AG04450 (cell line): ENCODE results near the gene CRYL1. TPM values are rescaled to one million over a fixed set of nuclear protein-coding genes. Genes with fewer than 3 reads are reported as not detected.

Source experiments
- CTCF ChIA-PET: fragments of 300-600, 350-600 bp; formaldehyde crosslinking; extraction: SDS; loops from one replicate; lab custom pipeline; 2022; ENCODE audit warnings: antibody characterized with exemption, inconsistent platforms; lab: Charles Lee
- POLR2A ChIA-PET: fragments of 350-600 bp; formaldehyde crosslinking; extraction: SDS; loops from one replicate; lab custom pipeline; 2021; ENCODE audit warnings: antibody characterized with exemption, inconsistent platforms; lab: Yijun Ruan, JAX
- DNase-seq: peaks from one replicate; pipeline ENCODE4 v3.0.0-alpha.2; 2011; ENCODE audit warnings: low read depth, low spot score
- H3K27ac ChIP-seq: one replicate; pipeline ENCODE4 v1.5.1; 2012; ENCODE audit warnings: low read depth, low read length, control low read depth
- H3K27me3 ChIP-seq: one replicate; pipeline ENCODE4 v1.6.0; 2012; ENCODE audit warnings: low read length; ENCODE audit not compliant: control insufficient read depth, insufficient read depth
- H3K4me3 ChIP-seq: 2 replicates; pipeline ENCODE4 v1.5.1; 2011; ENCODE audit warnings: mild to moderate bottlenecking, low read depth, low read length, control low read depth
- H3K9me3 ChIP-seq: 2 replicates; pipeline ENCODE4 v1.5.1; 2012; ENCODE audit warnings: low read length; ENCODE audit not compliant: control insufficient read depth, insufficient read depth
- CTCF ChIP-seq: IDR thresholded peaks from 2 replicates; pipeline ENCODE4 v1.5.1; 2011; ENCODE audit warnings: low read depth, low read length, control low read depth, inconsistent platforms
- polyA plus RNA-seq: library from polyadenylated mRNA; depleted of rRNA; stranded (reverse); fragments of >200 nt; gene quantifications from 2 replicates; pipeline ENCODE4 v1.2.3, GENCODE V29; 2011

Gene CRYL1
- polyA plus RNA-seq, 1 experiment: 21.6 TPM

DNA sequence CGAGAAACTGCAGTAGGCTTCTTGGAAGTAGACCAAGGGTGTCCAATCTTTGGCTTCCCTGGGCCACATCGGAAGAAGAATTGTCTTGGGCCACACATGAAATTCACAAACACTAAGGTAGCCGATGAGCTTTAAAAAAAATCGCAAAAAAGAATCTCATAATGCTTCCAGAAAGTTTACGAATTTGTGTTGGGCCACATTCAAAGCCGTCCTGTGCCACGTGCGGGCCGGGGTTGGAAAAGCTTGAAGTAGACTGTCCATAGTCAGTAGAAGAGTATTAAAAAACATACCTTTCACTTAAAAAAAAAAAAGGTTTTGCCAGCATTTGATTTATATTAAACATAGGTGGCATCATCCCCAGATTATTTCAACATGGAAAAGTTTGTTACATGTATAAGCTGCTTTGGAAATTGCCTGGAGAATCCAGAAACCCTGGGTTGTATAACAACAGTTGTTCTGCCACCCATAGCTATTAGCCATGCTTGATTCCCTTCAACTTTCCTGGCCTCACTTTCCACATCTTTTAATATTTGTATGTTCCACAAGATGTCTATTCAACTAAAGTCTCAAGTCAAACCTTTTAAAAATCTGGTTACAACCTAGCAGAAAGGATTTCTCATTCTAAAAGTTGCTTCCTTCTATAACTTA lies 42.3 kb upstream of the CRYL1 start:
- POLR2A ChIA-PET: interaction anchor here (0.5 to 0.6 kb wide), 2 partner anchors 27 to 136 kb away, joined by 3 to 6 read pairs; partner anchors contain the start of gene IL17D
- DNase-seq: no peak
- Histone ChIP-seq H3K9me3 (peaks cover 15% of the 10 kb centered on the region), H3K4me3 (peak overlapping the region; percentile 79), H3K27ac (peak overlapping the region; percentile 87), H3K27me3 (no peaks in the 10 kb centered on the region)
- TF ChIP-seq CTCF: no peak
- CTCF ChIA-PET: interaction anchor here (0.6 to 1.5 kb wide), 5 partner anchors 20 to 371 kb away, joined by 3 to 7 read pairs (median 5); no protein-coding TSS in a partner anchor

DNA sequence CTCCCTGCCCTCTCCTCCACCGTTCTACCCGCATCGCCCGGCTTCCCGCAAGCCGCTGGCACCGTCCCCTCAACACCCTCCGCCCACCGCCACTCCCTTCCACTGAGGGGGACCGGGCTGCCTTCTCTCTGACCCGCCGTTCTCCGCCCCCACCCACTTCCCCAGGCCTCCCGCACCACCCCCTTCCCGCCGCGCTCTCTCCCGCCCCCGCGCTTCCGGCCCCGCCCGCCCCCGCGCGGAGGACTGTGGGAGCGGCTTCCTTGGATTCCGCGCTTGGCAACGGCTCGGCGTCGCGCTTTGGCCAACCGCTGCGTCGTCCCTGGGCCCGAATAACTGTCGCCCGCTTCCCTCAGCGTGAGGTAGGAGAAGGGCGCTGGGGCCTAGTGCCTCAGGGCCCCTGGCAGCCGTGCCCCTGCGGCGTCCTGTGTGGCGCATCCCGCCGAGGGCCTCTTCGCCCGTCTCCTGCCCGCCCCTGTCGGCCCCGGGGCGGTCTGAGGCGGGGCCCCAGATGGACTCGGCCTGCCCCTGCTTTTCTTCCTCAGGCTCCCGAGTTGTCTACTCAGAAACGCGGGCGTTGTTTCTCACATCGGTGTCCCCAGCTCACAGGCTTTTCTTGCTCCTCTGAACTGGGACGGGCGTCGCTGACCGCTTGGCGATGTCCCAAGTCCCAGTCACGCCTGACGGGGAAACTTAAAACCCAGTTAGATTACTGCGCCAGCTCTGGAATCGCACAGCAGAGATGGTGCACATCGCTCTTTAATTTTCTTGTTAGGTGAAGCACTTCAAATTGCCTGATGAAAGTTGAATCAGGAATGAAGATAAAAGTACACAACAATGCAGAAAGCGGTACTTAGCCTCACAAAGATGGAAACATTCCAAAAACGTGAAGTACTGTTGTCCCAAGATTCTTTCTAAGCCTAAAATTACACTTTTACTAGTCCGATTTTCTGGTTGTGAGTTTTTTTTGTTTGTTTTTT lies 41.5 kb upstream of the CRYL1 start, which contains the start of gene IFT88:
Gene IFT88 (plus strand): TSS at position 260 of the 977 bp plus-strand sequence. CDS start 7,229 bp downstream, outside the sequence.
- H3K27ac ChIP-seq: peak within 1 kb of the TSS; percentile 87
- DNase-seq: peak; percentile 43
- peaks cover 15% of the 10 kb centered on the region for H3K9me3 ChIP-seq
- peak within 1 kb of the TSS; percentile 79 for H3K4me3 ChIP-seq
- H3K27me3 ChIP-seq: no peaks in the 10 kb centered on the region
- CTCF ChIA-PET: interaction anchor here (0.6 to 0.9 kb wide), 2 partner anchors 31 to 370 kb away, joined by 3 to 16 read pairs; no protein-coding TSS in a partner anchor
- TF ChIP-seq CTCF: no peak
- POLR2A ChIA-PET: interaction anchor here (0.5 kb wide), 1 partner anchor 28 kb away, joined by 6 read pairs; no protein-coding TSS in a partner anchor

DNA sequence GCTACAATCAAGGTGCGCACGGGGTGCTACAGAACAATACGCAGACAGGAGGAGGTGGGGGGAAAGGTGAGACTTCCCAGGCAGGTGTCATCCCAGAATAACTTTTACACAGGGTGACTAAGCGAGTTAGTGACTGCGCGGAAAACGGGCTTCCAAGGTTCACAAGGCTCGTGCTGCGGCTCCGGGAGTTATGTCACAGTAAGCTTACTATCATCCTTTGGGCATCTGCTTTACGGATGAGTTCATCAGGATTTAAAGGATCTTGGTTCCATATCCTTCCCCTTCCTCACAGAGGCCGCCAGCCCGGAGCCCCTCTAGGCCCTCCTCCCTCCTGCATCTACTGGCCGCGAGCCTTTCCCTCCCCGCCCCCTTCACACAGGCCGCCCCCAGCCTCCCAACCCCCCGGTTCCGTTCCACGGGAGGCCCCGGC lies 40.8 kb upstream of the CRYL1 start:
- no peaks in the 10 kb centered on the region for H3K27me3 ChIP-seq
- CTCF ChIA-PET: no interaction called here
- POLR2A ChIA-PET: no interaction called here
- DNase-seq: peak; percentile 53
- no peak for TF ChIP-seq CTCF
- peak overlapping the region; percentile 87 for H3K27ac ChIP-seq
- peaks cover 15% of the 10 kb centered on the region for H3K9me3 ChIP-seq
- peak overlapping the region; percentile 79 for H3K4me3 ChIP-seq

- Histone ChIP-seq H3K9me3 (peaks cover 15% of the 10 kb centered on the region), H3K27me3 (no peaks in the 10 kb centered on the region), H3K4me3 (no peak overlapping the region), H3K27ac (no peak overlapping the region)
- ChIA-PET POLR2A (no interaction called here), CTCF (no interaction called here)
- no peak for DNase-seq
- TF ChIP-seq CTCF: no peak
These were observed 39.6 kb upstream of the CRYL1 start for GRCh38 chr13:20565115-20565736.
